HFF-Myc (cell line): ENCODE data around the gene MS4A15.

Source experiments
- DNase-seq: peaks from one replicate; pipeline ENCODE4 v3.0.0-alpha.2; 2011; ENCODE audit warnings: low read depth; ENCODE audit errors: extremely low read depth
- H3K4me3 ChIP-seq: replicated peaks from 2 replicates; pipeline ENCODE4 v1.5.1; 2011; ENCODE audit warnings: low read depth, mild to moderate bottlenecking, control low read depth, low read length
- CTCF ChIP-seq: IDR thresholded peaks from 2 replicates; pipeline ENCODE4 v1.5.1; 2012; ENCODE audit warnings: mild to moderate bottlenecking, low read depth, low read length, control low read depth; ENCODE audit errors: missing control alignments

The MS4A15 gene

GRCh38 chr11:60785806-60786361 lies 29.2 kb downstream of the MS4A15 start:
- peak; percentile 9 for TF ChIP-seq CTCF
- DNase-seq: no peak

GRCh38 chr11:60786811-60787567 lies 30.3 kb downstream of the MS4A15 start:
- H3K4me3 ChIP-seq: no peak overlapping the region
- DNase-seq: peak; percentile 48
- no peak for TF ChIP-seq CTCF

More at GRCh38 chr11:60785806-60786361, 29.2 kb downstream of the MS4A15 start:
- H3K4me3 ChIP-seq: no peak overlapping the region

- TF ChIP-seq CTCF: no peak
- no peak for DNase-seq
- H3K4me3 ChIP-seq: no peak overlapping the region
Measured at GRCh38 chr11:60788401-60789125, 31.9 kb downstream of the MS4A15 start.

- no peak for DNase-seq
- TF ChIP-seq CTCF: no peak
- no peak overlapping the region for H3K4me3 ChIP-seq
Measured at GRCh38 chr11:60790726-60791125, 34.1 kb downstream of the MS4A15 start.

- DNase-seq: no peak
- H3K4me3 ChIP-seq: no peak overlapping the region
- TF ChIP-seq CTCF: no peak
Measured at GRCh38 chr11:60791153-60791933, 34.7 kb downstream of the MS4A15 start.

- TF ChIP-seq CTCF: no peak
- DNase-seq: no peak
- H3K4me3 ChIP-seq: no peak overlapping the region
Measured at GRCh38 chr11:60792521-60792920, 35.9 kb downstream of the MS4A15 start.
